Esophagus muscularis mucosa (tissue), 3 donors: ENCODE data around the gene ADAMTS14.

Experiments used
- CTCF ChIP-seq, 3 experiments: fragments of 200-600 bp in 2 of 3; fragments of 450-650 bp in 1 of 3; sonication (generic) in 2 of 3; IDR thresholded peaks; one replicate each; pipeline ENCODE4 v1.5.1; 2017 to 2019; ENCODE audit warnings: antibody characterized with exemption in 3 of 3, mild to moderate bottlenecking in 2 of 3, moderate library complexity in 1 of 3
- POLR2A ChIP-seq: fragments of 450-650 bp; IDR thresholded peaks from one replicate; pipeline ENCODE4 v1.6.1; 2017; ENCODE audit warnings: antibody characterized with exemption, moderate library complexity, mild to moderate bottlenecking, low read depth

GRCh38 chr10:70691611-70692010 is 19.3 kb downstream of the ADAMTS14 start:
- TF ChIP-seq CTCF (IDR thresholded peaks at IDR 0.05) (no peak), POLR2A (no peak)
